ENCODE data around the gene MREG. TPM values are rescaled to one million over a fixed set of nuclear protein-coding genes. Genes with fewer than 3 reads are reported as not detected.

The MREG gene
- total and polyA plus RNA-seq, 9 of the 15 experiments (the other 6 are each of a cell fraction or from before 2014, with no cell fraction given) = 0.77 to 3.8 (median 2.3) TPM

- TF ChIP-seq ZNF592 (IDR thresholded peaks at IDR 0.05) (no peak), ZNF239 (CRISPR knock-in tag; IDR thresholded peaks at IDR 0.05) (no peak), MYBL2 (IDR thresholded peaks at IDR 0.05; ENCODE audit: low read depth) (no peak), MYBL2 (CRISPR knock-in tag; IDR thresholded peaks at IDR 0.05; ENCODE audit: borderline replicate concordance) (no peak), ETS1 (conservative IDR thresholded peaks at IDR 0.05; ENCODE audit: control insufficient read depth, low read depth, low read length) (no peak), PHB (CRISPR knock-in tag; IDR thresholded peaks at IDR 0.05) (no peak), HOXB6 (CRISPR knock-in tag; IDR thresholded peaks at IDR 0.05; ENCODE audit: borderline replicate concordance) (no peak)
These were observed 36.1 kb upstream of the MREG start (continued) for GRCh38 chr2:216049452-216049851.

All from K562 (cell line).